Calu3 (cell line): ENCODE results near the gene CNTNAP2. TPM values are rescaled to one million over a fixed set of nuclear protein-coding genes. Genes with fewer than 3 reads are reported as not detected.

ENCODE experiments used
- BruUV-seq: library from RNA; stranded (reverse); fragments of 400-500 nt; replicated peaks from 2 replicates; lab custom pipeline; 2021; lab: Mats Ljungman, UMichigan
- CTCF ChIA-PET: fragments of 300-600 bp; sonication (Branson Sonifier 250); formaldehyde crosslinking; loops from one replicate; lab custom pipeline; 2022; ENCODE audit warnings: antibody characterized with exemption; lab: Charles Lee
- DNase-seq: peaks from one replicate; pipeline ENCODE4 v3.0.0; 2022
- H3K27ac Mint-ChIP-seq: one replicate; pipeline ENCODE4 v1.8.0; 2022; ENCODE audit warnings: mixed read lengths; ENCODE audit not compliant: unreplicated experiment
- H3K27me3 Mint-ChIP-seq: one replicate; pipeline ENCODE4 v1.8.0; 2022; ENCODE audit warnings: mixed read lengths; ENCODE audit not compliant: unreplicated experiment
- H3K36me3 Mint-ChIP-seq: one replicate; pipeline ENCODE4 v1.8.0; 2022; ENCODE audit warnings: mild to moderate bottlenecking, moderate library complexity, mixed read lengths; ENCODE audit not compliant: insufficient read depth, unreplicated experiment
- H3K4me1 Mint-ChIP-seq: one replicate; pipeline ENCODE4 v1.8.0; 2022; ENCODE audit warnings: mild to moderate bottlenecking, low read depth, mixed read lengths; ENCODE audit not compliant: unreplicated experiment
- H3K4me3 Mint-ChIP-seq: one replicate; pipeline ENCODE4 v1.8.0; 2022; ENCODE audit warnings: mild to moderate bottlenecking, low read depth, moderate library complexity, mixed read lengths; ENCODE audit not compliant: unreplicated experiment
- H3K9me3 Mint-ChIP-seq: one replicate; pipeline ENCODE4 v1.8.0; 2022; ENCODE audit warnings: low read depth, mixed read lengths; ENCODE audit not compliant: unreplicated experiment
- intact Hi-C: fragments of 100-400 bp; cut with micrococcal nuclease; formaldehyde crosslinking; loops from one replicate; pipeline ENCODE4 v1.10.0; 2022; ENCODE audit not compliant: unreplicated experiment
- total RNA-seq: library from RNA; stranded (reverse); gene quantifications from 2 replicates; pipeline ENCODE4 v1.2.3, GENCODE V29; 2022
- TF ChIP-seq, protein P1 (sequence below): fragments of 200-600 bp; IDR thresholded peaks from one replicate; pipeline ENCODE4 v1.8.0; 2022; ENCODE audit warnings: antibody characterized with exemption; ENCODE audit not compliant: unreplicated experiment

Gene CNTNAP2
- total RNA-seq, 1 experiment from 2014 or later = 1.1 TPM

DNA sequence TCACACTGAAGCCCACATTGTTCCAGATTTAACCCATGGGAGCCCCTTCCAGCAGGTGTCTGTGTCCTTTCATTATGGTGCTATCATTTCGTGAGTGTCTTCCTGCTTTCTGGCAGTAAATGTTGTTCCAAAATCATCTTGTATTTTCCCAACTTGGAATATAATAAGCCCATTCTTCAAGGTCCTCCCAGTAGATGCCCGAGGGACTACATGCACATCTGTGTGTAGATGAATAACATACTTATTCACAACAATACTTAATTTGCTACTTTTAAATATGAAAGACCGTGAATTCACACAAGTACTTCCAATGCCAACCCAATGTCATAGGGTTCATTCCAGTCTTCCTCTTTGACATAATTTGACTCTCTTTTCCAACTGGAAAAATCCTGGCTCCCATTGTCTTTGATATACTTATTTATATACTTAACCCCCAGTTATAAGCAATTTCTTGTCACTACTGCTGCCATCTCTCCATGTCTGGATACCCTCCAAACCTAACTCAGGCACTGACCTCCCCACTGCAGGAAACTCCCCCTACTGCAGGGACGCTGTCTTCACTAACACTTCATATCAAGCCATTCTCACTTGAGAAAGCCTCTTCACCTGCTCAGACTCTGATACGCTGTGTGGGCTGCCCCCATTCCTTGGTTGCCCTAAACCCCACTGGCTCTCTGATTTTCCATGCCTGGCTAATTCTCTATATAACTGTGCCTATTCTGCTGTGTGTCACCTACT is 1119.2 kb downstream of the CNTNAP2 start:
- H3K9me3 Mint-ChIP-seq = peaks cover 12% of the 10 kb centered on the region
- BruUV-seq = no TSS peak
- no peaks in the 10 kb centered on the region for H3K36me3 Mint-ChIP-seq
- H3K27me3 Mint-ChIP-seq = no peaks in the 10 kb centered on the region
- no peak overlapping the region for H3K27ac Mint-ChIP-seq
- no peak for DNase-seq
- no peaks in the 10 kb centered on the region for H3K4me1 Mint-ChIP-seq
- intact Hi-C loops = no loop called here
- TF ChIP-seq, protein P1, sequence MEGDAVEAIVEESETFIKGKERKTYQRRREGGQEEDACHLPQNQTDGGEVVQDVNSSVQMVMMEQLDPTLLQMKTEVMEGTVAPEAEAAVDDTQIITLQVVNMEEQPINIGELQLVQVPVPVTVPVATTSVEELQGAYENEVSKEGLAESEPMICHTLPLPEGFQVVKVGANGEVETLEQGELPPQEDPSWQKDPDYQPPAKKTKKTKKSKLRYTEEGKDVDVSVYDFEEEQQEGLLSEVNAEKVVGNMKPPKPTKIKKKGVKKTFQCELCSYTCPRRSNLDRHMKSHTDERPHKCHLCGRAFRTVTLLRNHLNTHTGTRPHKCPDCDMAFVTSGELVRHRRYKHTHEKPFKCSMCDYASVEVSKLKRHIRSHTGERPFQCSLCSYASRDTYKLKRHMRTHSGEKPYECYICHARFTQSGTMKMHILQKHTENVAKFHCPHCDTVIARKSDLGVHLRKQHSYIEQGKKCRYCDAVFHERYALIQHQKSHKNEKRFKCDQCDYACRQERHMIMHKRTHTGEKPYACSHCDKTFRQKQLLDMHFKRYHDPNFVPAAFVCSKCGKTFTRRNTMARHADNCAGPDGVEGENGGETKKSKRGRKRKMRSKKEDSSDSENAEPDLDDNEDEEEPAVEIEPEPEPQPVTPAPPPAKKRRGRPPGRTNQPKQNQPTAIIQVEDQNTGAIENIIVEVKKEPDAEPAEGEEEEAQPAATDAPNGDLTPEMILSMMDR = no peak
- CTCF ChIA-PET = interaction anchor here (0.5 kb wide), 1 partner anchor 195 kb away, joined by 4 read pairs; no protein-coding TSS in a partner anchor
- H3K4me3 Mint-ChIP-seq = no peak overlapping the region

DNA sequence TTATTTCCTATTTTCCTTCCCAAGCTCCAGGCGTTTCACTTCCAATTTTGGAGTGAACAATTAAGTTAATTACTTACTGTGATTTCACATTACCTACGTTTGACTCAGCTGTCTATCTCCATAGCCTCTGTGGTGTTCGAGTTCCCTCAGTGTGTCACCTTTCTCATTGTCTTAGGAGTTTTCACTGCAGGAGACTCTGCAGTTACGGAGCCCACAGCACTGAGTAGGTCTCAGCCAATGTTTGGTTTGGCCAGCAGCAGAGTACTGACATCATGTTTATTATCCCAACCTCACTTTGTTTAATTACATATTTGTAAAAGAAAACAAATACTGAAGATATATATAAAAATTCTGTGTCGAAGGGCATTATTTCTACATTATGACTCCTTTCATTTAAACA is 1123.9 kb downstream of the CNTNAP2 start:
- no peaks in the 10 kb centered on the region for H3K4me1 Mint-ChIP-seq
- BruUV-seq = no TSS peak
- no peak for DNase-seq
- intact Hi-C loops = no loop called here
- H3K27ac Mint-ChIP-seq = no peak overlapping the region
- CTCF ChIA-PET = no interaction called here
- H3K36me3 Mint-ChIP-seq = no peaks in the 10 kb centered on the region
- H3K4me3 Mint-ChIP-seq = no peak overlapping the region
- no peaks in the 10 kb centered on the region for H3K27me3 Mint-ChIP-seq
- peaks cover 15% of the 10 kb centered on the region for H3K9me3 Mint-ChIP-seq
- TF ChIP-seq, protein P1 = no peak

DNA sequence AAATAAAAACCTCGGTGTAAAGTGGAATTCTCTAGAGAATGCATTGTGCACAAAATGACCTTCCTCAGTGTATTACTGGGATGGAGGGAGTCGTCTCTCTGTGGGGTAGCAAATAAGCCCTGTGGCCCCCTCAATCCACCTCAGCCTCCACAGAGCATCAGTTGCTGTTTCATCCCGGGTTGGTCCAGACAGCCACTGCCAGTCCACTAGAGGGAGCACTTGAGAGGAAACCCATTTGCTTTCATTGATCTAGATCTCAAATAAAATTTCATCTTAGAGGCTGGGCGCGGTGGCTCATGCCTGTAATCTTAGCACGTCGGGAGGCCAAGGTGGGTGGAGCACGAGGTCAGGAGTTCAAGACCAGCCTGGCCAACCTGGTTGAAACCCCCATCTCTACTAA is 1128.7 kb downstream of the CNTNAP2 start:
- Mint-ChIP-seq H3K9me3 (peaks cover 17% of the 10 kb centered on the region), H3K27me3 (no peaks in the 10 kb centered on the region), H3K27ac (no peak overlapping the region), H3K36me3 (no peaks in the 10 kb centered on the region), H3K4me3 (no peak overlapping the region), H3K4me1 (no peaks in the 10 kb centered on the region)
- intact Hi-C loops = no loop called here
- TF ChIP-seq, protein P1 = peak; percentile 45
- DNase-seq = peak; percentile 14
- no TSS peak for BruUV-seq
- CTCF ChIA-PET = no interaction called here

DNA sequence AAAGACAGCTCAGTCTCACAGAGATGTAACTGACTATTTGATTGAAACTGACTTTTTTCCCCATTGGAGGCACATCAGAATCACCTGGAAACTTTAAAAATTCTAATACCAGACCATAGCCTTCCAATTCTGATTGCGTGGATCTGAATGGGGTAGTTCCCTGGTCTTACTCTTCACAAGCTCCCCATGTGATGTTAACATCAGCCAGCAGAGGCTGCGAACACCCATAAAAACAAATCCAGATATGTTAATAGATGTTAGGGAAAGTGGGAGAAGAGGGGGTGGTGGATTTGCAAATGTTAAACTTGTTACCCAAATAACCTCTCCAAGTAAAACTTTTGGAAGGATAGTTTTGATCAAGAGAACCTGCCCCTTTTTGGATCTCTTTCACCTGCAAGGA is 1133.4 kb downstream of the CNTNAP2 start:
- H3K36me3 Mint-ChIP-seq = no peaks in the 10 kb centered on the region
- intact Hi-C loops = no loop called here
- TF ChIP-seq, protein P1 = no peak
- CTCF ChIA-PET = interaction anchor here (0.6 kb wide), 1 partner anchor 223 kb away, joined by 3 read pairs; no protein-coding TSS in a partner anchor
- no peaks in the 10 kb centered on the region for H3K4me1 Mint-ChIP-seq
- H3K27ac Mint-ChIP-seq = no peak overlapping the region
- DNase-seq = no peak
- BruUV-seq = no TSS peak
- H3K27me3 Mint-ChIP-seq = no peaks in the 10 kb centered on the region
- H3K9me3 Mint-ChIP-seq = peaks cover 6% of the 10 kb centered on the region
- H3K4me3 Mint-ChIP-seq = no peak overlapping the region
